T-helper 17 cell (primary cell): ENCODE data around the gene TDP1. TPM values are rescaled to one million over a fixed set of nuclear protein-coding genes. Genes with fewer than 3 reads are reported as not detected.
"Not testable (repeated sequence)": the region's sequence is repeated elsewhere in the genome, so short reads cannot be mapped to it uniquely, and the experiment has no call there.

Experiments
- ATAC-seq: fragments of 150-1000 bp; cut with Tn5 transposase; 2 replicates; pipeline ENCODE4 v1.10.0; 2021; ENCODE audit warnings: mild to moderate bottlenecking, moderate library complexity
- DNase-seq, 3 donors: peaks; one replicate each; pipeline versions ENCODE4 v3.0.0 to v3.0.0-alpha.2; 2020 to 2021
- H3K9me3 ChIP-seq: one replicate; pipeline ENCODE4 v1.7.0; 2013; ENCODE audit warnings: low read length, mild to moderate bottlenecking; ENCODE audit not compliant: control insufficient read depth, poor library complexity, severe bottlenecking
- H3K27ac Mint-ChIP-seq: one replicate; pipeline ENCODE4 v1.8.0; 2022; ENCODE audit warnings: mild to moderate bottlenecking, moderate library complexity, mixed read lengths
- H3K27me3 Mint-ChIP-seq: one replicate; pipeline ENCODE4 v1.8.0; 2022; ENCODE audit warnings: mixed read lengths
- H3K36me3 Mint-ChIP-seq: one replicate; pipeline ENCODE4 v1.8.0; 2022; ENCODE audit warnings: low read depth, mixed read lengths
- H3K4me1 Mint-ChIP-seq: one replicate; pipeline ENCODE4 v1.8.0; 2022; ENCODE audit warnings: mild to moderate bottlenecking, mixed read lengths
- H3K4me3 Mint-ChIP-seq: one replicate; pipeline ENCODE4 v1.8.0; 2022; ENCODE audit warnings: mild to moderate bottlenecking, moderate library complexity, mixed read lengths
- total RNA-seq, 4 donors: library from RNA in 2 of 4; stranded (reverse) in 2 of 4; gene quantifications; one replicate each; pipeline ENCODE4 v1.2.3 and lab custom pipeline; 2022 to 2026

TDP1 gene
- total RNA-seq, 2 donors from 2014 or later = 50.5 to 53.9 TPM

GRCh38 chr14:90023176-90023896 is 67.6 kb downstream of the TDP1 start:
- ATAC-seq = no peak
- H3K4me1 Mint-ChIP-seq = no peaks in the 10 kb centered on the region
- peaks cover 19% of the 10 kb centered on the region for H3K36me3 Mint-ChIP-seq
- no peak overlapping the region for H3K4me3 Mint-ChIP-seq
- no peaks in the 10 kb centered on the region for H3K27me3 Mint-ChIP-seq
- no peaks in the 10 kb centered on the region for H3K9me3 ChIP-seq
- DNase-seq = no peak
- no peak overlapping the region for H3K27ac Mint-ChIP-seq

GRCh38 chr14:90024910-90025309 is 69.2 kb downstream of the TDP1 start:
- peaks cover 17% of the 10 kb centered on the region for H3K36me3 Mint-ChIP-seq
- no peaks in the 10 kb centered on the region for H3K4me1 Mint-ChIP-seq
- H3K9me3 ChIP-seq = no peaks in the 10 kb centered on the region
- ATAC-seq (no peak), DNase-seq (no peak)
- H3K27ac Mint-ChIP-seq = no peak overlapping the region
- no peaks in the 10 kb centered on the region for H3K27me3 Mint-ChIP-seq
- no peak overlapping the region for H3K4me3 Mint-ChIP-seq

- peaks cover 17% of the 10 kb centered on the region for H3K36me3 Mint-ChIP-seq
- H3K27me3 Mint-ChIP-seq, H3K4me3 Mint-ChIP-seq, DNase-seq, H3K9me3 ChIP-seq, ATAC-seq, H3K27ac Mint-ChIP-seq, H3K4me1 Mint-ChIP-seq: not testable (repeated sequence)
Measured at GRCh38 chr14:90026608-90027007, 70.9 kb downstream of the TDP1 start.

- H3K9me3 ChIP-seq = no peaks in the 10 kb centered on the region
- ATAC-seq (no peak), DNase-seq (no peak)
- Mint-ChIP-seq H3K4me3 (no peak overlapping the region), H3K4me1 (no peaks in the 10 kb centered on the region), H3K36me3 (peaks cover 20% of the 10 kb centered on the region), H3K27ac (no peak overlapping the region), H3K27me3 (no peaks in the 10 kb centered on the region)
Measured at GRCh38 chr14:90027842-90028241, 72.1 kb downstream of the TDP1 start.

- ATAC-seq = no peak
- Mint-ChIP-seq H3K36me3 (peaks cover 8% of the 10 kb centered on the region), H3K4me3 (no peak overlapping the region), H3K27me3 (no peaks in the 10 kb centered on the region), H3K4me1 (no peaks in the 10 kb centered on the region), H3K27ac (no peak overlapping the region)
- DNase-seq = no peak
- no peaks in the 10 kb centered on the region for H3K9me3 ChIP-seq
Measured at GRCh38 chr14:90034156-90034555, 78.4 kb downstream of the TDP1 start.

- H3K4me1 Mint-ChIP-seq = no peaks in the 10 kb centered on the region
- H3K4me3 Mint-ChIP-seq = no peak overlapping the region
- peaks cover 8% of the 10 kb centered on the region for H3K36me3 Mint-ChIP-seq
- DNase-seq = no peak
- H3K9me3 ChIP-seq = no peaks in the 10 kb centered on the region
- H3K27ac Mint-ChIP-seq = no peak overlapping the region
- ATAC-seq = no peak
- no peaks in the 10 kb centered on the region for H3K27me3 Mint-ChIP-seq
Measured at GRCh38 chr14:90034835-90035525, 79.3 kb downstream of the TDP1 start.

- Mint-ChIP-seq H3K36me3 (peaks cover 15% of the 10 kb centered on the region), H3K4me3 (no peak overlapping the region), H3K4me1 (peaks cover 7% of the 10 kb centered on the region), H3K27me3 (no peaks in the 10 kb centered on the region), H3K27ac (no peak overlapping the region)
- no peak for ATAC-seq
- no peak for DNase-seq
- no peaks in the 10 kb centered on the region for H3K9me3 ChIP-seq
Measured at GRCh38 chr14:90039253-90040010, 83.7 kb downstream of the TDP1 start.

- Mint-ChIP-seq H3K36me3 (peaks cover 12% of the 10 kb centered on the region), H3K4me1 (peaks cover 7% of the 10 kb centered on the region), H3K27me3 (no peaks in the 10 kb centered on the region), H3K27ac (no peak overlapping the region), H3K4me3 (no peak overlapping the region)
- ATAC-seq = no peak
- no peaks in the 10 kb centered on the region for H3K9me3 ChIP-seq
- DNase-seq = no peak
Measured at GRCh38 chr14:90040411-90040810, 84.7 kb downstream of the TDP1 start.

- H3K9me3 ChIP-seq = no peaks in the 10 kb centered on the region
- Mint-ChIP-seq H3K27me3 (no peaks in the 10 kb centered on the region), H3K27ac (no peak overlapping the region), H3K4me3 (no peak overlapping the region), H3K4me1 (peaks cover 7% of the 10 kb centered on the region), H3K36me3 (peaks cover 12% of the 10 kb centered on the region)
- ATAC-seq = no peak
- DNase-seq = no peak
Measured at GRCh38 chr14:90042496-90043252, 86.9 kb downstream of the TDP1 start.

GRCh38 chr14:90045616-90046015 is 89.9 kb downstream of the TDP1 start:
- H3K27ac Mint-ChIP-seq = no peak overlapping the region
- H3K36me3 Mint-ChIP-seq = peaks cover 10% of the 10 kb centered on the region
- H3K4me3 Mint-ChIP-seq = no peak overlapping the region

GRCh38 chr14:90049390-90049789 is 93.7 kb downstream of the TDP1 start:
- no peaks in the 10 kb centered on the region for H3K9me3 ChIP-seq
- peaks cover 37% of the 10 kb centered on the region for H3K27me3 Mint-ChIP-seq
- no peak overlapping the region for H3K4me3 Mint-ChIP-seq
- no peaks in the 10 kb centered on the region for H3K36me3 Mint-ChIP-seq
- H3K4me1 Mint-ChIP-seq = peaks cover 2% of the 10 kb centered on the region
- no peak overlapping the region for H3K27ac Mint-ChIP-seq
- ATAC-seq (no peak), DNase-seq (no peak)

More at GRCh38 chr14:90045616-90046015, 89.9 kb downstream of the TDP1 start:
- ATAC-seq (no peak), DNase-seq (no peak)
- no peaks in the 10 kb centered on the region for H3K9me3 ChIP-seq
- peaks cover 6% of the 10 kb centered on the region for H3K4me1 Mint-ChIP-seq
- peaks cover under 1% of the 10 kb centered on the region for H3K27me3 Mint-ChIP-seq

GRCh38 chr14:90050271-90050670 is 94.5 kb downstream of the TDP1 start:
- Mint-ChIP-seq H3K4me1 (peaks cover 2% of the 10 kb centered on the region), H3K4me3 (no peak overlapping the region), H3K27ac (no peak overlapping the region), H3K36me3 (no peaks in the 10 kb centered on the region), H3K27me3 (peaks cover 46% of the 10 kb centered on the region)
- H3K9me3 ChIP-seq = no peaks in the 10 kb centered on the region
- ATAC-seq = no peak
- DNase-seq = no peak

- Mint-ChIP-seq H3K27me3 (peaks cover 66% of the 10 kb centered on the region), H3K27ac (no peak overlapping the region), H3K4me1 (peaks cover 2% of the 10 kb centered on the region), H3K4me3 (no peak overlapping the region), H3K36me3 (no peaks in the 10 kb centered on the region)
- DNase-seq (no peak), ATAC-seq (no peak)
- no peaks in the 10 kb centered on the region for H3K9me3 ChIP-seq
Measured at GRCh38 chr14:90053044-90053443, 97.3 kb downstream of the TDP1 start.
